T47D (cell line): ENCODE results near the gene CEP162.
A peak's percentile ranks its signal among the peaks of the same experiment; 100 is the strongest.

Experiments used
- DNase-seq, 2 experiments: peaks; one replicate each; pipeline versions ENCODE4 v3.0.0 to v3.0.0-alpha.2; 2011 to 2012; ENCODE audit warnings: low read depth in 1 of 2, low spot score in 1 of 2
- JUND ChIP-seq: IDR thresholded peaks from 2 replicates; pipeline ENCODE4 v1.6.1; 2012; ENCODE audit warnings: low read depth
- in situ Hi-C: cut with HindIII; loops from 2 replicates; pipeline ENCODE4 v1.10.0; 2016; ENCODE audit warnings: low sequenced_read_pairs, low pct_unique_long_range_greater_than_20kb

Gene CEP162

GRCh38 chr6:84227434-84228197 is at the start of gene CEP162:
CEP162 (minus strand) TSS chr6:84227643; CDS start chr6:84226393, 1,250 bp downstream.
- in situ Hi-C loops = no loop called here
- no peak for TF ChIP-seq JUND
- peak; percentile 13 to 74 for DNase-seq

- no peak for DNase-seq
- no peak for TF ChIP-seq JUND
- in situ Hi-C loops = no loop called here
Observed at GRCh38 chr6:84274856-84275255, 47.4 kb upstream of the CEP162 start.

GRCh38 chr6:84273048-84273809 is 45.8 kb upstream of the CEP162 start:
- DNase-seq = no peak
- in situ Hi-C loops = no loop called here
- no peak for TF ChIP-seq JUND

- DNase-seq = no peak
- in situ Hi-C loops = no loop called here
- TF ChIP-seq JUND = no peak
Observed at GRCh38 chr6:84272298-84272697, 44.9 kb upstream of the CEP162 start.

GRCh38 chr6:84271061-84271716 is 43.7 kb upstream of the CEP162 start:
- TF ChIP-seq JUND = no peak
- in situ Hi-C loops = no loop called here
- no peak for DNase-seq

- no peak for TF ChIP-seq JUND
- in situ Hi-C loops = no loop called here
- DNase-seq = no peak
Observed at GRCh38 chr6:84269947-84270733, 42.7 kb upstream of the CEP162 start.

GRCh38 chr6:84268781-84269180 is 41.3 kb upstream of the CEP162 start:
- no peak for TF ChIP-seq JUND
- DNase-seq = no peak
- in situ Hi-C loops = no loop called here

- TF ChIP-seq JUND = no peak
- DNase-seq = peak; percentile 22 to 84
- in situ Hi-C loops = no loop called here
Observed at GRCh38 chr6:84263557-84263956, 36.1 kb upstream of the CEP162 start.

- in situ Hi-C loops = no loop called here
Observed at GRCh38 chr6:84260926-84261325, 33.5 kb upstream of the CEP162 start.

GRCh38 chr6:84260196-84260595 is 32.8 kb upstream of the CEP162 start:
- in situ Hi-C loops = no loop called here
- TF ChIP-seq JUND = no peak
- no peak for DNase-seq

More at GRCh38 chr6:84260926-84261325, 33.5 kb upstream of the CEP162 start:
- DNase-seq = no peak
- no peak for TF ChIP-seq JUND

GRCh38 chr6:84258866-84259265 is 31.4 kb upstream of the CEP162 start:
- in situ Hi-C loops = no loop called here
- no peak for TF ChIP-seq JUND
- DNase-seq = no peak

GRCh38 chr6:84258268-84258667 is 30.8 kb upstream of the CEP162 start:
- DNase-seq = no peak
- no peak for TF ChIP-seq JUND
- in situ Hi-C loops = no loop called here
